ELR (cell line): Measurements from ENCODE around the gene TMEM35A.
A peak's percentile ranks its signal among the peaks of the same experiment; 100 is the strongest.

Source experiments
- DNase-seq: peaks from one replicate; pipeline ENCODE4 v3.0.0-alpha.2; 2015; ENCODE audit warnings: low read depth

Gene TMEM35A

DNA sequence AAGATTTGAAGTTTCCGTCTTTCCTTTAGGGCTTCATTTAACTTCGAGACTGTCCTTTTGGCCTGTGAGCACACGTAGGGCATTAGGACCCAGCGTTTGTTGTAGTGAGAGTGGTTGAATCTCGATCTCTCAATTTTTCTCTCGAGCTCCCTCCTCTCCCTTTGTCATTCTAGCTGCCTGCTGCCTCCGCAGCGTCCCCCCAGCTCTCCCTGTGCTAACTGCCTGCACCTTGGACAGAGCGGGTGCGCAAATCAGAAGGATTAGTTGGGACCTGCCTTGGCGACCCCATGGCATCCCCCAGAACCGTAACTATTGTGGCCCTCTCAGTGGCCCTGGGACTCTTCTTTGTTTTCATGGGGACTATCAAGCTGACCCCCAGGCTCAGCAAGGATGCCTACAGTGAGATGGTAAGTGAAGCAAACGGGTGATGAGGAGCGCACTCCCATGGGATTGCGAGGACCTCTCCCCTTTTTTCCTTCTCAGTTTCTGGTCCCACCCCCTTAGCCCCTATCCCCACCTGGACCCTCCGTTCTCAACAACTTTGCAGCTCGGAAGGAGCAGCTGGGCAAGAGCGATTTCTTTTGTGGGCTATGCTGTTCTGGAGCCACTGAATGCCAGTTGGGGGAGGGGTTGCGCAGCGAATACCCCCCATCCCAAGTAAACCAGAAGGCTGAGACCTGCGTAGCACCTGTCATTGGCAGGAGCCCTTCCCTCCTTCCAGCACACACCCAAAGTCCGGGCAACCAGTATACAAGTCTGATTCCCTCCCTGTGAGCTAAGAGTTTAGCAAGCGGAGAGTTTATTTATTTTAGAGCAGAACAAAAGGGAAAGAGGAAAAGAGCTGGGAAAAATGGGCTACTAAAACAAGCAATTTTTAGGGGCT lies at the start of gene TMEM35A:
Gene TMEM35A (plus strand): TSS at position 164 of the 883 bp plus-strand sequence. CDS start 124 bp downstream, at position 288.
- peak; percentile 49 for DNase-seq

- no peak for DNase-seq
Measured at GRCh38 chrX:101029665-101030064, 49.0 kb upstream of the TMEM35A start.

GRCh38 chrX:101037231-101037630 lies 41.4 kb upstream of the TMEM35A start:
- no peak for DNase-seq

GRCh38 chrX:101040197-101040596 lies 38.5 kb upstream of the TMEM35A start:
- DNase-seq, result peak; percentile 3

- DNase-seq, result no peak
Measured at GRCh38 chrX:101051153-101051548, 27.5 kb upstream of the TMEM35A start.

GRCh38 chrX:101051549-101052302 lies 27.0 kb upstream of the TMEM35A start, which contains the start of gene TRMT2B:
Gene TRMT2B (minus strand): TSS chrX:101052111. CDS start chrX:101042289, 9,822 bp downstream.
- DNase-seq, result peak; percentile 82

DNA sequence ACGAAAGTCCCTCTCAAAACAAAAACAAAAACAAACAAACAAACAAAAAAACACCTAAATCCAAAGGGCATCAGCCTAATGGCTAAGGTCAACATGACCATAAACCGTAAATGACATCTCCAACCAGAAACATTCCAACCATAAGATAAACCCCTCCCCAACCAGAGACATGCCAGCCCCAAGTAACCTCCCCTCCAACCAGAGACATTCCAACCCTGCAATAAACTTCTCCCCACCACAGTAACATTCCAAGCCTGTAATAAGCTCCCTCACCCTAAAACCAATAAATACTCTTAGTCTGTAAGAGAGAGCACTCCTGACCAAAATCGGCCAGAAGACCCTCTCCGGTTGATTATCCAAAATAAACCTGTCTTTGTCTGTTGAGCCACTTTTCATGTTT lies 22.1 kb upstream of the TMEM35A start:
- peak; percentile 7 for DNase-seq

DNA sequence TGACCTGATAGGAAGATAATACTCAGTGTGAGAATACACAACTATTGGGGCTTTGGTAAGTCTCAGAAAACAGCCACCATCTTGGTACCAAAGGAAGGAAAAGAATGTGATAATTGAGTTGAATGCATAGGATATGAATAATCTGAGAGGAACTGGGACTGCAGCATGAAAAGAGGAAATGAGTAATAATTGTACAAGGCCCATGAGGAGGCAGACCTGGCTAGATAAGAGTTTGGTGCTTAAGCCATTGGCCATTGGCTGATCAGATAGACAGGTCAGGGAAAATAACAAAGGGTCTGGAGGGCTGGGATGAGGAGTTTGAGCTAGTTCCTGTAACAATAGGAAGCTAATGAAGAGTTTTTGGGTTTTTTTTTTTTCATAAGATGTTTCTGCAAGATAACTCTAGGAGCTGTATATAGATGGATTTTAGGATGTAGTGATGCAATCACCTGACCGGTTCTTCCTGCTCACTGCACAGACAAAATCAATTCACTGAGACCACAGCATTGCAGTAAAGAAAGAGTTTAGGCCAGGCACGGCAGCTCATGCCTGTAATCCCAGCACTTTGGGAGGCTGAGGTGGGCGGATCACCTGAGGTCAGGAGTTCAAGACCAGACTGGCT lies 21.5 kb upstream of the TMEM35A start:
- peak; percentile 84 for DNase-seq

DNA sequence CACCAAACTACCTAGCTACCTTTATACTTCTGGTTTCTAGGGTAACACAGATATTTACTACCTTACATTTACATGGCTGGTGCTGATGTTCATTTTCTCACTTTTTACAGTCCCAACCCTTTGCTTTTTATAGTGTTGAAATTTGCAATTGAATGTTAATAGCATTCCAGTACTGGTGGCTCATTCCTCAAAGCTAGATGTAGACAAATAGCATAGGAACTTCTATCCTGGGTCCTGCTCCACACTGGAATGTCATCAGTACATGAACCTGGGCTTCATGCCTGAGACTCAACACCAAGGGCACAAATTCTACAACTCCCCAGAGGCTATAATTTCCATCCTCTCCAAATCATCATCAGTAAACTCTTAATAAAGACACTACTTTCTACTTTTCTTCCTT lies 16.5 kb upstream of the TMEM35A start:
- DNase-seq, result no peak

GRCh38 chrX:101071582-101071981 lies 7.1 kb upstream of the TMEM35A start:
- no peak for DNase-seq

DNA sequence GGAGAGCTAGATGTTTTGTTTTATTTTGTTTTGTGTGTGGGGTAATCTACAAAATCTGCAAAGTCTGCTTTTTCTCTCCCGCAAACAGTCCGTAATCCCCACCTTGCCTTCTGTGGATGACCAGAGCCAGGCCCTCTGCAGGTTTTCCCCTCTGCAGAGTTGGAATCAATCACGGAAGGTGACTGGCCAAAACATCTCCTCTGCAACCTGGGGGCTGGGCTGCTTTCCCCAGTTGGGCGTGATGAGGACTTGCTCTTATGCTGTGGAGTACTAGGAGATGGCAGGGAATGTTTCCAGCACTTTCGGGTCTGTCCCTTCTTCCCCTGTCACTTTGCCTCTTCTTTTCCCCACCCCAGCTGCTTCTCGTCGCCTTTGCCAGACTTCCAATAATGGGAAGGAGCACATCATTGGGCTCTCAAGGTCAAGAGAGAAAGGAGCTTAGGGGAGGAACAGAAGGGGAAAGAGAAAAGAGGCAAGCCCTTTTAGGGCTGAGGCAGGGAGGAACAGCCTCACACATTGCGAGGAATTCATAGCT lies 1.1 kb downstream of the TMEM35A start:
- DNase-seq, result no peak

DNA sequence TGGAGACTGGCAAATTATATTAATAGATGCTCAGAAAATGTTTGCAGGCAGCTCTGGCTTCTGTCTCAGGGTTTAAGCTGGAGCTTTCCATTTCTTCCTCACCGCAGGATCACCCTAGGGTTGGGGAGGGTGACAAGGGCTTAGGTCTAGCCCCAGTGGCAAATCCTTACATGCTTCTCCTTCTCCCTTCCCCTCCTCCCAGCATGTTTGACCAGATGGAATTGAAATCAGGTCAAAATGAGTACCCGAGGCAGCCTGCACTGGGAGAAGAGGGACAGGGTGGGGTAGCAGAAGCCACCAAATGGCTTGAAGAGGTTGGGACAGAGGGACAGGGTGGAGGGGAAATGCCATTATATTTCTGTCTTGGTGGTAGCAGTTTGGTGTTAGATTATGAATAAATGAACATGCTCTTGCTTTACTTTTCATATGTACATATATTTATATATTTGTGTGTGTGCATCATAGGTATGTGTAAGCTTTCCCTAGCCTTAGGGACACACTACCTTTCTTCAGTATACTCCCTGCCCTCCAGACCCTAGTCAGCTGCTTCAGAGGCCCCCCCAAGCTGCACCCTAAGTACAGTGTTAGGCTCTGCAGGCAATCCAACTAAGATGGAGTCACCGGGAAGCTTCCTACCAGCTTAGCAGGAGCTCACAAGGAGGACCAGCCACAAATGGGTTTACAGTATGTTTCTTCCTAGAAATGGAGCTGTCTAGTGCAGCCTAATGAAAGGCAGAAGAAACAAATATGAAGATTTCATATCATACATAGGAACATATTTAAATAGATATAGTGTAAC lies 1.8 kb downstream of the TMEM35A start:
- DNase-seq, result no peak

- DNase-seq, result no peak
Measured at GRCh38 chrX:101081231-101081630, 2.6 kb downstream of the TMEM35A start.

DNA sequence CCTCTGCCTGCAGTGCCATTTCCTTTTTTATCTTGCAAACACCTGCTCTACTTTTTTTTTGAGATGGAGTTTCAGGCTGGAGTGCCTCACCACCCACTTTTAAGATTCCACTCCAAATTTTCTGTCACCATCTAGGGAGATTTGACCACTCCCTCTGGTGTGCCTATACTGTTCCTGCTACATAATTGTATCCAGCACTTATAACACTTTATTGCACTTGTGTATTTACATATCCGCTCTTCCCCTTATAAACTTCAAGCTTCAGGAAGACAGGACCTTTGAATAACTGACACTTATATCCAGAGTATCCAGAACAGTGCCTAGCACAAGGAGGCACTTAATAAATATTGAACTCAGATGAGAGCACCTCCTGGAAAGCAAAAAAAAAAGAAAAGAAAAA lies 13.1 kb downstream of the TMEM35A start:
- DNase-seq, result no peak

- DNase-seq, result peak; percentile 93
Measured at GRCh38 chrX:101097546-101098453, 19.1 kb downstream of the TMEM35A start, which contains the start of gene CENPI. Gene CENPI (plus strand): TSS chrX:101098204. CDS start chrX:101101071, 2,867 bp downstream.

DNA sequence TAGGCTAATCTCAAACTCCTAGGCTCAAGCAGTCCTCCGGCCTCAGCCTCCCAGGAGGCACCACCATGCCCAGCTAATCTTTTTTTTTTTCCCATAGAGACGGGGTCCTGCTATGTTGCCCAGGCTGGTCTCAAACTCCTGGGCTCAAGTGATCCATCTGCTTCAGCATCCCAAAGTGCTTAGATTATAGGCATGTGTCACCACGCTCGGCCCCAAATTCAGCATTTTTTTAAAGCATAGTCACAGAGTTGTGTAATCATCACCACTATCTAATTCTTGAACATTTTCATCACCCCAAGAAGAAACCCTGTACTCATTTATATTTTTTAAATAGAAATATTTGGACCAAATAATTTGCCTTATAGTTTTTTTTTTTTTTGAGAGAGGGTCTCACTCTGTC lies 29.6 kb downstream of the TMEM35A start:
- peak; percentile 79 for DNase-seq

DNA sequence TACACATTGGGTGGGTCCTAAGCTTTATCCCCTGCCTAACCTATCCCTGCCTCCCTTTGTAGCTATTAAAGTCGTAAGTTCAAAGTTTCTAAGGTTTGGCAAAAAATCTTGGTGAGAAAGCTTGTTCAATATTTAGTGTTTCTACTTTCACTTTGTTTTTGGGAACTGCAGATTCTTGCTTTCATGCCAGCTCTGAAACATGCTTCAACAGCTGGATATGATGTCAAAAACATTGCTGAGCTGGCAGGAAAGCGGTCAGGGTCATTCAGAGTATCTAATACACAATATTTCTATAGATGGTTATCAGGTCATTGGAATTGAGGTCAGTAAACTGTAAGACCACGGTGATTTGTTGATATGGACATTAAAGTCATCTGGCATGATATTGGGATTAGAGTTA lies 39.0 kb downstream of the TMEM35A start:
- DNase-seq, result no peak

DNA sequence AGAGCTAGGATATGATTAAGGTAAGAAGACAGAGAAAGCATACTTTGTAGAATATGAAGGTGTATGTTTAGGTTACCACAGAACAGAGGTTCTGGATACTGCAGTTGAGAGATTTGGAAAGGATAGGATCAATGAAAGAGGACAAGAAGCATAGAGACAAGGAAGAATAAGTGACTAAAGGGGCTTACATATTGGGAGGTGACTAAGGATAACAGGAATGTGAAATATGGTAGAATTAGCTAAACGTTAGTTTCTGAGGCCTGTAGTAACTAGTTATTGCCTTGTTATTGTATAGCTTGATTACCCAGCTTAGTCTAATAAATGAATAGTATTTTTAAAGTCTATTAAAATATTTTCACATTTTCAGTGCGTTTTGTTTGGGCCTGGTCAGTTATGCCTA lies 57.6 kb downstream of the TMEM35A start:
- peak; percentile 34 for DNase-seq
